GM12878 (cell line): ENCODE results near the gene HMCN2. TPM values are rescaled to one million over a fixed set of nuclear protein-coding genes. Genes with fewer than 3 reads are reported as not detected.

Source experiments
- ATAC-seq: fragments of 200-7000 bp; cut with Tn5 transposase; 3 replicates; pipeline ENCODE4 v1.9.1; 2020; ENCODE audit warnings: mild to moderate bottlenecking, moderate library complexity
- BruUV-seq: library from RNA; stranded (reverse); fragments of 400-500 nt; replicated peaks from 2 replicates; lab custom pipeline; 2021; lab: Mats Ljungman, UMichigan
- CTCF ChIA-PET: fragments of 300-600 bp; sonication (Branson Sonifier 250); formaldehyde crosslinking; extraction: SDS; loops from one replicate; lab custom pipeline; 2021; ENCODE audit warnings: inconsistent platforms; lab: Yijun Ruan, JAX
- POLR2A ChIA-PET: fragments of 350-600 bp; formaldehyde crosslinking; extraction: SDS; loops from one replicate; lab custom pipeline; 2021; ENCODE audit warnings: inconsistent platforms; lab: Charles Lee
- RAD21 ChIA-PET: fragments of 300-600 bp; sonication (Branson Sonifier 250); formaldehyde crosslinking; loops from one replicate; lab custom pipeline; 2023; ENCODE audit warnings: antibody characterized with exemption; ENCODE audit not compliant: unreplicated experiment; lab: Charles Lee
- SMC1A ChIA-PET: fragments of 300-600 bp; sonication (Branson Sonifier 250); formaldehyde crosslinking; loops from one replicate; lab custom pipeline; 2023; ENCODE audit not compliant: unreplicated experiment, uncharacterized antibody; lab: Charles Lee
- DNase-seq: peaks from one replicate; pipeline ENCODE4 v3.0.0-alpha.2; 2011; ENCODE audit warnings: low read depth, low spot score
- FAIRE-seq: peaks from 3 replicates; lab custom pipeline; 2011; peaks lifted over from hg19 to GRCh38; lab: Jason Lieb, UNC
- H2AFZ ChIP-seq: 2 replicates; pipeline ENCODE4 v1.6.0; 2011; ENCODE audit warnings: low read depth, low read length, control low read depth; ENCODE audit not compliant: control insufficient read depth
- H3K27ac ChIP-seq: 2 replicates; pipeline ENCODE4 v1.5.1; 2011; ENCODE audit warnings: control low read depth; ENCODE audit not compliant: control insufficient read depth, insufficient read depth
- H3K27me3 ChIP-seq, 2 experiments: replicated peaks in 1 of 2; 2 replicates each; pipeline versions ENCODE4 v1.6.0 to v1.6.1; 2011; ENCODE audit warnings: low read length in 1 of 2; ENCODE audit not compliant: control insufficient read depth in 2 of 2, insufficient read depth in 2 of 2
- H3K36me3 ChIP-seq, 2 experiments: 2 replicates each; pipeline ENCODE4 v1.5.1; 2011; ENCODE audit warnings: low read length in 1 of 2; ENCODE audit not compliant: control insufficient read depth in 2 of 2, insufficient read depth in 2 of 2
- H3K4me1 ChIP-seq: 2 replicates; pipeline ENCODE4 v1.6.1; 2011; ENCODE audit warnings: mild to moderate bottlenecking, low read length, moderate library complexity, mixed read lengths; ENCODE audit not compliant: control insufficient read depth, insufficient read depth
- H3K4me2 ChIP-seq: 2 replicates; pipeline ENCODE4 v1.6.0; 2011; ENCODE audit warnings: control low read depth; ENCODE audit not compliant: control insufficient read depth, insufficient read depth
- H3K4me3 ChIP-seq: fragments of 200-600 bp; sonication (generic); 2 replicates; pipeline ENCODE4 v1.5.1; 2016
- H3K79me2 ChIP-seq: 2 replicates; pipeline ENCODE4 v1.6.0; 2011; ENCODE audit warnings: low read length; ENCODE audit not compliant: control insufficient read depth, insufficient read depth
- H3K9ac ChIP-seq: 2 replicates; pipeline ENCODE4 v1.8.0; 2011; ENCODE audit warnings: low read length, control low read depth, mixed read lengths; ENCODE audit not compliant: control insufficient read depth, insufficient read depth
- H3K9me3 ChIP-seq: replicated peaks from 3 replicates; pipeline ENCODE4 v1.5.1; 2011; ENCODE audit warnings: mild to moderate bottlenecking, low read length; ENCODE audit not compliant: control insufficient read depth, insufficient read depth
- H4K20me1 ChIP-seq: 2 replicates; pipeline ENCODE4 v1.6.0; 2011; ENCODE audit not compliant: control insufficient read depth, insufficient read depth
- BCL3 ChIP-seq: IDR thresholded peaks from 2 replicates; pipeline ENCODE4 v1.6.1; 2011; ENCODE audit warnings: borderline replicate concordance, low read depth, mild to moderate bottlenecking, moderate library complexity, low read length; ENCODE audit not compliant: insufficient read depth, poor library complexity, severe bottlenecking
- CBX3 ChIP-seq: fragments of 200-600 bp; sonication (generic); IDR thresholded peaks from 2 replicates; pipeline ENCODE4 v1.6.1; 2016; ENCODE audit warnings: low read depth, borderline replicate concordance
- CHD1 ChIP-seq: IDR thresholded peaks from 2 replicates; pipeline ENCODE4 v1.6.1; 2012; ENCODE audit warnings: low read depth, low read length, improper control_type of control experiment
- E2F4 ChIP-seq: IDR thresholded peaks from 2 replicates; pipeline ENCODE4 v1.6.1; 2012; ENCODE audit warnings: low read depth, low read length, improper control_type of control experiment
- FOXK2 ChIP-seq: fragments of 450-650 bp; IDR thresholded peaks from 2 replicates; pipeline ENCODE4 v1.6.1; 2017; ENCODE audit warnings: mild to moderate bottlenecking, moderate library complexity
- HSF1 ChIP-seq: fragments of 150-350 bp; IDR thresholded peaks from 2 replicates; pipeline ENCODE4 v1.6.1; 2014; ENCODE audit warnings: mild to moderate bottlenecking, low read depth, low read length
- IRF4 ChIP-seq: IDR thresholded peaks from 2 replicates; pipeline ENCODE4 v1.6.1; 2011; ENCODE audit warnings: low read depth, low read length
- NFXL1 ChIP-seq: fragments of 450-650 bp; IDR thresholded peaks from 2 replicates; pipeline ENCODE4 v1.6.1; 2017; ENCODE audit warnings: antibody characterized with exemption, mild to moderate bottlenecking, borderline replicate concordance
- POLR2AphosphoS2 ChIP-seq: IDR thresholded peaks from 2 replicates; pipeline ENCODE4 v1.6.1; 2011; ENCODE audit warnings: low read depth, mild to moderate bottlenecking, low read length, improper control_type of control experiment, moderate library complexity
- REST ChIP-seq: IDR thresholded peaks from 2 replicates; pipeline ENCODE4 v1.6.1; 2012; ENCODE audit warnings: mild to moderate bottlenecking, low read depth, low read length
- SMAD5 ChIP-seq: IDR thresholded peaks from 2 replicates; pipeline ENCODE4 v1.6.1; 2016; ENCODE audit warnings: antibody characterized with exemption, low read depth
- YY1 ChIP-seq: IDR thresholded peaks from 2 replicates; pipeline ENCODE4 v1.6.1; 2011; ENCODE audit warnings: low read depth, mild to moderate bottlenecking, low read length
- ZBTB40 ChIP-seq: fragments of 450-650 bp; IDR thresholded peaks from 2 replicates; pipeline ENCODE4 v1.6.1; 2016; ENCODE audit warnings: mild to moderate bottlenecking, moderate library complexity, borderline replicate concordance
- WGBS: methylation state at CpG from one replicate; pipeline ENCODE4 v1.1.6; 2016; ENCODE audit warnings: low lambda C conversion rate; ENCODE audit not compliant: insufficient replicate concordance, insufficient coverage; ENCODE audit errors: missing lambda C conversion rate; 5-methylcytosine and 5-hydroxymethylcytosine counted together
- in situ Hi-C: fragments of 300-500 bp; cut with MboI; formaldehyde crosslinking; loops from 9 replicates; pipeline ENCODE4 v1.14.3; 2018; ENCODE audit warnings: mixed read lengths
- intact Hi-C: fragments of 100-400 bp; cut with micrococcal nuclease; formaldehyde crosslinking; loops from one replicate; pipeline ENCODE4 v1.14.2; 2022; ENCODE audit not compliant: unreplicated experiment
- polyA plus RNA-seq, 11 experiments: library from polyadenylated mRNA; depleted of rRNA in 4 of 11; unstranded in 6 of 11; stranded (reverse) in 5 of 11; fragments of >200 nt; fragmentation: Nextera tagmentation in 4 of 11; fragmentation: Illumina TruSeq in 1 of 11; extraction: Ambion mirVana in 4 of 11; extraction: Trizol in 1 of 11; gene quantifications; 1 replicate in 1 of 11; 2 replicates in 10 of 11; pipeline versions ENCODE4 v1.2.1 to v1.2.3, GENCODE V29; 2011 to 2016; ENCODE audit warnings: inconsistent platforms in 2 of 11, missing spikeins in 2 of 11, low read depth in 1 of 11
- total RNA-seq, 4 experiments: library from RNA; depleted of rRNA in 3 of 4; stranded (reverse); fragments of >200 nt in 3 of 4; fragmentation: Illumina TruSeq in 1 of 4; extraction: Trizol in 1 of 4; gene quantifications; 2 replicates each; pipeline versions ENCODE4 v1.2.1 to v1.2.3, GENCODE V29; 2013 to 2021

The HMCN2 gene
- total and polyA plus RNA-seq, 10 of the 15 experiments (the other 5 are each of a cell fraction or from before 2014, with no cell fraction given): 0.04 TPM; not detected in 9

GRCh38 chr9:130377612-130378011 lies 112.1 kb downstream of the HMCN2 start:
- no peak for FAIRE-seq
- WGBS: 48% methylated on average over 17 of the region's 17 CpGs
- in situ Hi-C loops: no loop called here
- TF ChIP-seq BCL3: no peak
- TF ChIP-seq HSF1: no peak
- no peak for TF ChIP-seq REST
- TF ChIP-seq YY1: no peak
- no peak for TF ChIP-seq FOXK2
- TF ChIP-seq NFXL1: no peak
- no peak for TF ChIP-seq POLR2AphosphoS2
- TF ChIP-seq E2F4: no peak
- no peak for TF ChIP-seq CBX3
- TF ChIP-seq SMAD5: no peak
- no peak for TF ChIP-seq ZBTB40
- TF ChIP-seq CHD1: no peak
- no peak for TF ChIP-seq IRF4

More at GRCh38 chr9:130377612-130378011, 112.1 kb downstream of the HMCN2 start:
- ChIA-PET POLR2A (no interaction called here), SMC1A (no interaction called here), RAD21 (no interaction called here), CTCF (no interaction called here)
- Histone ChIP-seq H4K20me1 (no peaks in the 10 kb centered on the region), H3K9me3 (no peaks in the 10 kb centered on the region), H3K9ac (no peak overlapping the region), H3K36me3 (no peaks in the 10 kb centered on the region), H3K4me3 (no peak overlapping the region), H3K4me2 (no peak overlapping the region), H2AFZ (no peak overlapping the region), H3K4me1 (no peaks in the 10 kb centered on the region), H3K27me3 (no peaks in the 10 kb centered on the region; a peak in 1 of 4 replicates), H3K79me2 (no peaks in the 10 kb centered on the region), H3K27ac (no peak overlapping the region)
- intact Hi-C loops: no loop called here
- no peak for DNase-seq
- no peak for ATAC-seq
- no TSS peak for BruUV-seq
